ENCODE data around the gene FHIT. TPM values are rescaled to one million over a fixed set of nuclear protein-coding genes. Genes with fewer than 3 reads are reported as not detected.
A peak's percentile ranks its signal among the peaks of the same experiment; 100 is the strongest.

Gene FHIT
- total and polyA plus RNA-seq, 2 of the 4 experiments (the other 2 are of a cell fraction) = 0.07 TPM; not detected in 1

GRCh38 chr3:59788133-59788532, 1463.1 kb downstream of the FHIT start:
- CTCF ChIA-PET = no interaction called here
- H3K4me1 ChIP-seq (ENCODE audit: control insufficient read depth, insufficient read depth, low read length) = no peaks in the 10 kb centered on the region; the same call in 1 of the 2 replicates

More at GRCh38 chr3:59788133-59788532, 1463.1 kb downstream of the FHIT start:
- no peak overlapping the region for H3K4me2 ChIP-seq (ENCODE audit: low read depth, low read length)
- no peak overlapping the region for H4K91ac ChIP-seq (ENCODE audit: insufficient read depth, low read depth, low read length)
- TF ChIP-seq ELK1 (IDR thresholded peaks at IDR 0.05; ENCODE audit: borderline replicate concordance, low read depth, low read length) = no peak
- no peak for TF ChIP-seq NFE2L2 (IDR thresholded peaks at IDR 0.05; ENCODE audit: low read depth, low read length)
- no peak overlapping the region for H2AK9ac ChIP-seq (replicated peaks; ENCODE audit: low read depth, low read length, poor library complexity)
- H3K79me1 ChIP-seq (ENCODE audit: low read depth in 1 of 2, low read length in 2 of 2) = no peaks in the 10 kb centered on the region
- H3K36me3 ChIP-seq (ENCODE audit: control insufficient read depth, insufficient read depth, low read length) = no peaks in the 10 kb centered on the region
- ATAC-seq (ENCODE audit: low read depth) (no peak), DNase-seq (no peak)
- H3K27me3 ChIP-seq (ENCODE audit: control insufficient read depth, insufficient read depth, low read length) = no peaks in the 10 kb centered on the region
- peak overlapping the region; percentile 25; the same call in 1 of the 2 replicates for H3K4ac ChIP-seq (ENCODE audit: low read depth, low read length)
- H4K8ac ChIP-seq (ENCODE audit: low read depth in 2 of 2, low read length in 2 of 2) = peak overlapping the region in 1 of 2 experiments; percentile 34; a peak in 2 of 4 replicates
- H3K4me3 ChIP-seq (ENCODE audit: insufficient read depth, low read depth, low read length) = no peak overlapping the region
- no TSS peak for BruUV-seq (replicated peaks)
- 71% methylated on average over 1 of the region's 3 CpGs; no CpG with 5 or more reads in 1 of the 2 experiments for WGBS, 2 experiments (ENCODE audit: extremely low coverage in 2 of 2, insufficient read length in 1 of 2)
- 0 out of 2 replicates have a peak, but pooled peaks cover 5% of the 10 kb centered on the region for H3K9me1 ChIP-seq (ENCODE audit: insufficient read depth, low read length)
- H4K20me1 ChIP-seq (ENCODE audit: insufficient read depth, low read length) = no peaks in the 10 kb centered on the region
- no peak overlapping the region for H3K23ac ChIP-seq (ENCODE audit: low read depth, low read length)
- no peak overlapping the region for H2BK20ac ChIP-seq (ENCODE audit: low read depth, low read length)
- H3K14ac ChIP-seq (replicated peaks; ENCODE audit: low read depth, low read length) = 0 out of 2 replicates have a peak overlapping the region, but pooled peaks have one; percentile 74
- dilution Hi-C loops (cut with HindIII; ENCODE audit: low sequenced_read_pairs, unreplicated experiment) = no loop called here
- in situ Hi-C loops (cut with MboI; ENCODE audit: low sequenced_read_pairs) = no loop called here
- 0 out of 2 replicates have a peak overlapping the region, but pooled peaks have one; percentile 23 for H4K5ac ChIP-seq (ENCODE audit: low read depth, low read length)
- no peak overlapping the region for H3K56ac ChIP-seq (ENCODE audit: extremely low read depth, insufficient read depth, low read length)
- POLR2A ChIA-PET (ENCODE audit: unreplicated experiment) = no interaction called here
- H2AFZ ChIP-seq (replicated peaks; ENCODE audit: low read length, poor library complexity) = peak overlapping the region; percentile 73
- H2AK5ac ChIP-seq (ENCODE audit: low read depth, low read length) = peak overlapping the region; percentile 51
- H3K18ac ChIP-seq (ENCODE audit: low read depth, low read length) = no peak overlapping the region
- no peak overlapping the region for H2BK15ac ChIP-seq (ENCODE audit: low read depth, low read length)
- no peak overlapping the region for H3K27ac ChIP-seq (ENCODE audit: insufficient read depth, low read length)
- no peak overlapping the region for H2BK5ac ChIP-seq (ENCODE audit: low read depth, low read length, poor library complexity, severe bottlenecking)
- intact Hi-C loops (cut with micrococcal nuclease) = no loop called here
- H2BK120ac ChIP-seq (ENCODE audit: low read depth, low read length) = no peak overlapping the region
- no peak overlapping the region for H3K9ac ChIP-seq (ENCODE audit: low read depth, low read length)
- no peaks in the 10 kb centered on the region for H3K9me3 ChIP-seq (ENCODE audit: control insufficient read depth, insufficient read depth, low read length)
